H54 (cell line): ENCODE data around the gene ATIC.
"Not testable (repeated sequence)": the region's sequence is repeated elsewhere in the genome, so short reads cannot be mapped to it uniquely, and the experiment has no call there.

Experiments
- DNase-seq: peaks from one replicate; pipeline ENCODE4 v3.0.0; 2011; ENCODE audit warnings: low spot score, mixed read lengths; ENCODE audit not compliant: insufficient read length
- FAIRE-seq: peaks from 3 replicates; lab custom pipeline; 2011; peaks lifted over from hg19 to GRCh38; lab: Jason Lieb, UNC
- POLR2A ChIP-seq: IDR thresholded peaks from 2 replicates; pipeline ENCODE4 v1.6.1; 2011; ENCODE audit warnings: low read depth, mild to moderate bottlenecking, low read length

The ATIC gene

GRCh38 chr2:215288112-215288815 is 23.6 kb upstream of the ATIC start:
- FAIRE-seq = no peak
- TF ChIP-seq POLR2A = no peak
- DNase-seq = no peak

DNA sequence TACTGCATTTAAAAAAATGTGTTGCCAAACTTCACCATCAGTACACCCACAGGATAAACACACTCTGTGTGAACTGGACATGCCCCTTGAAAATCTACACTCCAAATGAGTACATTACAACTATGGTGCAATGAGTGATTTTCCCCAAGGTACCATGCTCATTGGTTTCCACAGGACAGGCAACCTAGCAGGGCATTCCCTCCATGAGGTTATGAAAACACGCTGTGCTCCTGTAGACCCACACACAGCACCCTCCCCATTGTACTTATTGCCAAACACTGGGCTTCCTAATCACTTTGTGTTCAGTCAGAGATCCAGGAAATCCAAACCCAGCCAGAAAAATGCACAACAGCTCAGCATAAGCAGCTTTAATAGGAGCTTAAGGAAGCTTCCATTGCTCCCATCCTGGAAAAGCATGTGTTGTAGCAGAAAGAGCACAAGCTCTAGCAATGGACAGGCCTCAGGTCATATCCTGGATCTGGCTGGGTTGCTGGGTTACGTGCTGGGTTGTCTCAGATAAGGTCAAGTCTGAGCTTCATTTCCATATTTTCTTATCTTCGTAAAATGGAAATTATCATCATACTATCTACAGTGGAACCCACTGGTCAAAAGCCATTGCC is 20.8 kb upstream of the ATIC start:
- TF ChIP-seq POLR2A = no peak
- FAIRE-seq (no peak), DNase-seq (no peak)

GRCh38 chr2:215293879-215294278 is 18.0 kb upstream of the ATIC start:
- no peak for TF ChIP-seq POLR2A
- no peak for DNase-seq
- no peak for FAIRE-seq

DNA sequence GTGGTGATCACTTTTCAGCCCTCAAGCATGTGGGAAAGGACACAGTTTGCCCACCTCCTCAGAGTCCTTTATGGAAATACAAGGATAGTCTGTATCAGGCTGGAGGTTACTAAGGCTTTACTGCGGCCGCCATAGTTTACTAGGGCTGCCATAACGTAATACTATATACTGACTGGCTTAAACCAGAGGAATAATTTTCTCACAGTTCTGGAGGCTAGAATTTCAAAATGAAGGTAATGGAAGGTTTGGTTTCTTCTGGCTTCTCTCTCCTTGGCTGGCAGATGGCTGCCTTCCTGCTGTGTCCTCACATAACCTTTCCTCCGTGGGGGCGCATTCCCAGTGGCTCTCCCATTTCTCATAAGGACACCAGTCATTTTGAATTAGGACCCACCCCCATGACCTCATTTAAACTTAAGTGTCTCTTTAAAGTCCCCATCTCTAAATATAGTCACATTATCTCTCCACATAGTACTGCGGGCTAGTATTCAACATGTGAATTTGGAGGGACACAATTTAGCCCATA is 12.5 kb upstream of the ATIC start:
- DNase-seq (no peak), FAIRE-seq (no peak)
- TF ChIP-seq POLR2A = no peak

DNA sequence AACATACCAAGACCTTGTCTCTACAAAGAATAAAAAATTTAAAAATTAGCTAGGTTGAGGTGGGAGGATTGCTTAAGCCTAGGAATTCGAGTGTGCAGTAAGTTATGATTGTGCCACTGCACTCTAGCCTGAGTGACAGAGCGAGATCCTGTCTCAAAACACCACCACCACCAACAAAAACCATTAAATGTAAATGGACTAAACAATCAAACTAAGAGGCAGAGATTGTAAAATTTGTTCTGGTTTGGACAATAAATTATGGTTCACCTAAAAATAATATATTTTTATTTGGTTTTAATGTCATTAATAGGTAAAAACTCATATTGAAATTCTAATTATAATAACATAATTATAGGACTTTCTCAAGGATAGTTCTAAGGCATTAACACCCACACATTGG is 9.9 kb upstream of the ATIC start:
- FAIRE-seq = no peak
- no peak for DNase-seq
- TF ChIP-seq POLR2A = no peak

GRCh38 chr2:215311259-215311624 is 617 bp upstream of the ATIC start:
- FAIRE-seq, DNase-seq: not testable (repeated sequence)

GRCh38 chr2:215313255-215313613 is 1.4 kb downstream of the ATIC start:
- DNase-seq (no peak), FAIRE-seq (no peak)
- no peak for TF ChIP-seq POLR2A

DNA sequence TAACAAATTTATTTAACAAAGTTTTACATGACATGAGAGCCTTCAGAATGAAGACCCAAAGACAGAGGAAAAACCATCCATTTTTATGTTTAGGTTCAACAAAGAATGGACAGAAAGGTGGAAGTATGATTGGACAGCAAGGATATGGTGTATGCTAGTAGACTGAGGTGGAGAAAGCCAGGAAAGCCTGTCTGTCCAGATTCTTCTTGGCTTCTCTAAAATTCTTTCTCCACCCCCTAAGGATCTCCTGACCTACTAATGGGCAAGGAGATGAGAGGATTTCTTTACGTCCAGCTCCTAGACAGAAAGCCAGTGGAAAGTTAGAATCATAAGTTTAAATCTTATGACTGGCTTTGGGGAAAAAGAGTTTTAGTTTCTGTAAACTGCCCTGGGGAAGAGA is 3.0 kb downstream of the ATIC start:
- no peak for FAIRE-seq
- DNase-seq = no peak
- no peak for TF ChIP-seq POLR2A

GRCh38 chr2:215315301-215315700 is 3.4 kb downstream of the ATIC start:
- TF ChIP-seq POLR2A = no peak
- no peak for FAIRE-seq

DNA sequence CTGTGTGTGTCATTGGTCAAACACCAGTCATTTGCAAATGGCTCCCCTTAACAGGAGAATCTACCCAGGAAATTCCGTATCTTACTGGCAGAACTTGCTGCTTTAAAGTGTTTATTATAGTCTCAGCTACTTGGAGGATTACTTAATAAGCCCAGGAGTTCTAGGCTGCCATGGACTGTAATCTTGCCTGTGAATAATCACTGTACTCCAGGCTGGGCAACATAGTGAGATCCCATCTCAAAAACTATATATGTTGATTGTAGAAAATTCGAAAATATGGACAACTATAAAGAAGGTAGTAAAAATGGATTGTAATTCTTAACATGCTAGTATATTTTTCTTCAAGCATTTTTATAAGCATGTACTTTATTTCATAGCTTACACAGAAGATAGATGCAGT is 4.5 kb downstream of the ATIC start:
- TF ChIP-seq POLR2A = no peak
- FAIRE-seq (no peak), DNase-seq (no peak)

More at GRCh38 chr2:215315301-215315700, 3.4 kb downstream of the ATIC start:
- DNase-seq = no peak

GRCh38 chr2:215319500-215319899 is 7.6 kb downstream of the ATIC start:
- DNase-seq (no peak), FAIRE-seq (no peak)
- TF ChIP-seq POLR2A = no peak

DNA sequence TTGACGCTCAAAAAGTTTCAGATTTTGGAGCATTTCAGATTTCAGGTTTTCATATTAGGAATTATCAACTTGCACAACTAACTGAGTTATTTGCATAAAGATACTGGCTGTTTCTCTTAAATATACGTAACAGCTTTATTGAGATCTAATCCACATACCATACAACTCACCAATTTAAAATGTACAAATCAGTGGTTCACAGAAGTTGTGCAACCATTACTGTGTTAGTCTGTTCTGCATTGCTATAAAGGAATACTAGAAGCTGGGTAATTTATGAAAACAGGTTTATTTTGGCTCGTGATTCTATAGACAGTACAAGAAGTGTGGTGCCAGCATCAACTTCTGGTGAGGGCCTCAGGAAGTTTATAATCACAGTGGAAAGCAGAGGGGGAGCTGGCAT is 8.2 kb downstream of the ATIC start:
- TF ChIP-seq POLR2A = no peak
- no peak for DNase-seq
- FAIRE-seq = no peak

GRCh38 chr2:215320679-215321078 is 8.8 kb downstream of the ATIC start:
- FAIRE-seq (no peak), DNase-seq (no peak)
- TF ChIP-seq POLR2A = no peak

GRCh38 chr2:215324811-215325210 is 13.0 kb downstream of the ATIC start:
- DNase-seq (no peak), FAIRE-seq (no peak)
- no peak for TF ChIP-seq POLR2A

DNA sequence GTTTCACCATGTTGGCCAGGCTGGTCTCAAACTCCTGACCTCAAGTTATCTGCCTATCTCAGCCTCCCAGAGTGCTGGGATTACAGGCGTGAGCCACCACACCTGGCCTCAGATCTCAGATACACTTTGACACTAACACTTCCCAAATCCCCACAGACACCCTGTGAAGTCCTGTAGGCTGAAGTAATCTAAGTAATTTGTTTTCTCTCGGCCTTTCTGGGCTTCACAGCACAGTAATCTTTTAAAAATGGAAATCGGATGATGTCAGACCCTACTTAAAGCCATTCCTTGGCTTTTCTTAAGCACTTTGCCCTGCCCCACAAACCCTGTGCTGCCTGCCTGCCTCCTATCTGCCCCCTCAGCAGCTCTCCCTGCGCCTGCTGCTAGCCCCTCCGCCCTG is 16.2 kb downstream of the ATIC start:
- FAIRE-seq = no peak
- no peak for TF ChIP-seq POLR2A
- DNase-seq = no peak
